Thymus (tissue), 11 donors: Measurements from ENCODE around the gene SIL1. TPM values are rescaled to one million over a fixed set of nuclear protein-coding genes. Genes with fewer than 3 reads are reported as not detected.

Source experiments
- DNase-seq, 9 donors: peaks; one replicate each; pipeline ENCODE4 v3.0.0-alpha.2; 2013; ENCODE audit warnings: low spot score in 9 of 9, low read depth in 6 of 9, missing footprints in 1 of 9
- H3K27ac ChIP-seq, 2 donors: one replicate each; pipeline ENCODE4 v1.5.1; 2013; ENCODE audit warnings: control low read depth in 1 of 2, low read depth in 1 of 2, low read length in 1 of 2, mild to moderate bottlenecking in 1 of 2, moderate library complexity in 1 of 2
- H3K27me3 ChIP-seq, 2 donors: one replicate each; pipeline ENCODE4 v1.5.1; 2013; ENCODE audit warnings: low read length in 1 of 2; ENCODE audit not compliant: control insufficient read depth in 2 of 2, insufficient read depth in 1 of 2
- H3K36me3 ChIP-seq, 2 donors: one replicate each; pipeline ENCODE4 v1.5.1; 2013; ENCODE audit warnings: low read length in 1 of 2, mild to moderate bottlenecking in 1 of 2, moderate library complexity in 1 of 2; ENCODE audit not compliant: control insufficient read depth in 2 of 2, insufficient read depth in 2 of 2
- H3K4me1 ChIP-seq, 2 donors: one replicate each; pipeline ENCODE4 v1.5.1; 2013; ENCODE audit warnings: low read length in 2 of 2; ENCODE audit not compliant: control insufficient read depth in 2 of 2, insufficient read depth in 2 of 2
- H3K4me3 ChIP-seq, 2 donors: one replicate each; pipeline ENCODE4 v1.5.1; 2013; ENCODE audit warnings: low read length in 2 of 2, control low read depth in 1 of 2, mild to moderate bottlenecking in 1 of 2
- H3K9me3 ChIP-seq, 2 donors: one replicate each; pipeline ENCODE4 v1.5.1; 2013; ENCODE audit warnings: low read length in 1 of 2, mild to moderate bottlenecking in 1 of 2; ENCODE audit not compliant: control insufficient read depth in 2 of 2, insufficient read depth in 1 of 2
- WGBS: extraction: QIAGEN DNeasy Blood & Tissue Kit; methylation state at CpG from one replicate; pipeline ENCODE4 v1.1.7; 2013; 5-methylcytosine and 5-hydroxymethylcytosine counted together
- polyA plus RNA-seq: library from polyadenylated mRNA; stranded (reverse); fragments of 200-250 nt; gene quantifications from one replicate; pipeline ENCODE4 v1.2.3, GENCODE V29; 2013
- total RNA-seq: library from RNA; stranded (reverse); fragments of 120-200 nt; gene quantifications from one replicate; pipeline ENCODE4 v1.2.4, GENCODE V29; 2013
- donor health status: healthy.

Gene SIL1
- total and polyA plus RNA-seq, 2 donors: 17.0 to 30.2 TPM

GRCh38 chr5:139131465-139131864 lies 66.7 kb downstream of the SIL1 start:
- WGBS: 91% methylated on average over 6 of the region's 6 CpGs
- Histone ChIP-seq H3K9me3 (no peaks in the 10 kb centered on the region), H3K36me3 (peaks cover under 1 to 4% of the 10 kb centered on the region in 2 donors), H3K4me3 (no peak overlapping the region), H3K27me3 (no peaks in the 10 kb centered on the region), H3K4me1 (peaks cover 0 to 8% of the 10 kb centered on the region in 2 donors), H3K27ac (no peak overlapping the region)
- no peak for DNase-seq

GRCh38 chr5:139131062-139131461 lies 67.1 kb downstream of the SIL1 start:
- Histone ChIP-seq H3K27ac (no peak overlapping the region), H3K36me3 (peaks cover 2 to 4% of the 10 kb centered on the region in 2 donors), H3K4me3 (no peak overlapping the region), H3K27me3 (no peaks in the 10 kb centered on the region), H3K9me3 (no peaks in the 10 kb centered on the region), H3K4me1 (peaks cover 0 to 8% of the 10 kb centered on the region in 2 donors)
- no peak for DNase-seq
- WGBS: 95% methylated on average over 3 of the region's 3 CpGs

- DNase-seq: no peak
- Histone ChIP-seq H3K4me3 (no peak overlapping the region), H3K9me3 (no peaks in the 10 kb centered on the region), H3K27ac (no peak overlapping the region), H3K4me1 (peaks cover 0 to 8% of the 10 kb centered on the region in 2 donors), H3K27me3 (no peaks in the 10 kb centered on the region), H3K36me3 (peaks cover 2 to 4% of the 10 kb centered on the region in 2 donors)
- WGBS: 93% methylated on average over 4 of the region's 4 CpGs
Observed at GRCh38 chr5:139130214-139130613, 68.0 kb downstream of the SIL1 start.

GRCh38 chr5:139126711-139127111 lies 71.5 kb downstream of the SIL1 start:
- whole genome bisulfite sequencing: over 99% methylated on average over 3 of the region's 3 CpGs
- H3K27me3 ChIP-seq: no peaks in the 10 kb centered on the region
- H3K27ac ChIP-seq: no peak overlapping the region
- H3K4me3 ChIP-seq: no peak overlapping the region
- H3K4me1 ChIP-seq: peaks cover 0 to 4% of the 10 kb centered on the region in 2 donors
- H3K9me3 ChIP-seq: no peaks in the 10 kb centered on the region
- peaks cover 0 to 6% of the 10 kb centered on the region in 2 donors for H3K36me3 ChIP-seq
- no peak for DNase-seq

- WGBS: 98% methylated on average over 1 of the region's 1 CpG
- no peaks in the 10 kb centered on the region for H3K4me1 ChIP-seq
Observed at GRCh38 chr5:139125991-139126390, 72.2 kb downstream of the SIL1 start.

GRCh38 chr5:139124774-139125520 lies 73.2 kb downstream of the SIL1 start:
- no peak for DNase-seq
- H3K9me3 ChIP-seq: peaks cover 0 to 5% of the 10 kb centered on the region in 2 donors
- H3K36me3 ChIP-seq: peaks cover 8% of the 10 kb centered on the region in 2 donors
- no peak overlapping the region for H3K27ac ChIP-seq
- H3K27me3 ChIP-seq: no peaks in the 10 kb centered on the region
- 95% methylated on average over 8 of the region's 8 CpGs for WGBS
- no peak overlapping the region for H3K4me3 ChIP-seq
- peaks cover 3 to 4% of the 10 kb centered on the region in 2 donors for H3K4me1 ChIP-seq

More at GRCh38 chr5:139125991-139126390, 72.2 kb downstream of the SIL1 start:
- no peak for DNase-seq
- no peaks in the 10 kb centered on the region for H3K27me3 ChIP-seq
- H3K9me3 ChIP-seq: peaks cover 0 to under 1% of the 10 kb centered on the region in 2 donors
- H3K4me3 ChIP-seq: no peak overlapping the region
- H3K27ac ChIP-seq: no peak overlapping the region
- peaks cover under 1 to 6% of the 10 kb centered on the region in 2 donors for H3K36me3 ChIP-seq

- Histone ChIP-seq H3K9me3 (peaks cover 0 to 5% of the 10 kb centered on the region in 2 donors), H3K36me3 (peaks cover 11 to 23% of the 10 kb centered on the region in 2 donors), H3K27ac (no peak overlapping the region), H3K27me3 (no peaks in the 10 kb centered on the region), H3K4me1 (peaks cover 3 to 7% of the 10 kb centered on the region in 2 donors), H3K4me3 (no peak overlapping the region)
- DNase-seq: no peak
- WGBS: 87% methylated on average over 5 of the region's 5 CpGs
Observed at GRCh38 chr5:139121120-139121519, 77.0 kb downstream of the SIL1 start.

- no peak for DNase-seq
- Histone ChIP-seq H3K27ac (no peak overlapping the region), H3K9me3 (peaks cover 0 to 5% of the 10 kb centered on the region in 2 donors), H3K4me3 (no peak overlapping the region), H3K36me3 (peaks cover 11 to 23% of the 10 kb centered on the region in 2 donors), H3K27me3 (no peaks in the 10 kb centered on the region), H3K4me1 (peaks cover 3 to 7% of the 10 kb centered on the region in 2 donors)
- 70% methylated on average over 4 of the region's 4 CpGs for WGBS
Observed at GRCh38 chr5:139120521-139120920, 77.6 kb downstream of the SIL1 start.

- Histone ChIP-seq H3K27ac (no peak overlapping the region), H3K9me3 (peaks cover 0 to 5% of the 10 kb centered on the region in 2 donors), H3K36me3 (peaks cover 11 to 23% of the 10 kb centered on the region in 2 donors), H3K4me1 (peaks cover 3 to 7% of the 10 kb centered on the region in 2 donors), H3K27me3 (no peaks in the 10 kb centered on the region), H3K4me3 (no peak overlapping the region)
- WGBS: 98% methylated on average over 2 of the region's 2 CpGs
- DNase-seq: no peak
Observed at GRCh38 chr5:139118804-139119203, 79.4 kb downstream of the SIL1 start.
